NAMALWA (cell line): Measurements from ENCODE around the gene RMND5A.
A peak's percentile ranks its signal among the peaks of the same experiment; 100 is the strongest.
"Not testable (repeated sequence)": the region's sequence is repeated elsewhere in the genome, so short reads cannot be mapped to it uniquely, and the experiment has no call there.

ENCODE experiments used
- DNase-seq: peaks from one replicate; pipeline ENCODE4 v3.0.0-alpha.2; 2015; ENCODE audit warnings: low spot score

The RMND5A gene

GRCh38 chr2:86714579-86715173 lies 5.4 kb upstream of the RMND5A start:
- DNase-seq = not testable (repeated sequence)

- not testable (repeated sequence) for DNase-seq
Measured at GRCh38 chr2:86719263-86719636, 841 bp upstream of the RMND5A start.

GRCh38 chr2:86720540-86721320 lies 639 bp downstream of the RMND5A start:
- DNase-seq = peak; percentile 69

GRCh38 chr2:86725706-86726105 lies 5.6 kb downstream of the RMND5A start:
- DNase-seq = not testable (repeated sequence)

- DNase-seq = not testable (repeated sequence)
Measured at GRCh38 chr2:86732040-86732525, 12.0 kb downstream of the RMND5A start.

DNA sequence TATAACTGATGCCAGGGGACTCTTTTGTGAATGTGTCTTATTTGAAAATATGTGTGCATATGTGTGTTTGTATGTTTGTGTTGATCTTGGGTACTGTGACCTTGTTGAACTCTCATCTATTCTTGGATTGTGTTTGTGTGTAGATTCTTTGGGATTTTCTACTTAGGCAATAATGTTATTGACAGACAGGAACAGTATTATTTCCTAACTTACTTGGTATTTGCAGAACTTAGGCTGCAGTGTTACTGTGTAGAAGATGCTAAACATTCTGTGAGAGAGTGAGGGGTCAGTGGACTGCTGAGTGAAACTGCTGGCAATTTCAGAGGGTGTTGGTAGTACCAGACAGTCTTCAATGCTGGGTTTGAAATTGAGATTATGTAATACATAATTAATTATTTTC lies 12.7 kb downstream of the RMND5A start:
- not testable (repeated sequence) for DNase-seq

DNA sequence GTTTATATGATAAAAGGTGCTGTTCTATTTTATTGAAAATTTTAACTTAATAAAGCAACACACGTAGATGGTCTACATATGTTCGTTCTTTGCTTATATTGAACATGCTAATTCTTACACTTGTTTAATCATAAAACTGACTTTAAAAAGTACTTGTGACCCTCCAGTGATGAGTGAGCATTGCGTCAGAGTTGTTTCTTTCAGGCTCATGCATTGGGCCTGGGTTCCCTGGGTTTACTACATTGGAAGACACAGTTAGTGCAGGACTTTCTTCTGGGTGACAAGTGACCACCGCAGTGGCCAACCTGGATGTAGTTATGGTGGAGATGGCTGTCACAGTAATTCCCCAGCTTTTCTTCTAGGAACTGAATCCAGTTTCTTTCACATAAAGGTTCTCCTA lies 13.4 kb downstream of the RMND5A start:
- not testable (repeated sequence) for DNase-seq

DNA sequence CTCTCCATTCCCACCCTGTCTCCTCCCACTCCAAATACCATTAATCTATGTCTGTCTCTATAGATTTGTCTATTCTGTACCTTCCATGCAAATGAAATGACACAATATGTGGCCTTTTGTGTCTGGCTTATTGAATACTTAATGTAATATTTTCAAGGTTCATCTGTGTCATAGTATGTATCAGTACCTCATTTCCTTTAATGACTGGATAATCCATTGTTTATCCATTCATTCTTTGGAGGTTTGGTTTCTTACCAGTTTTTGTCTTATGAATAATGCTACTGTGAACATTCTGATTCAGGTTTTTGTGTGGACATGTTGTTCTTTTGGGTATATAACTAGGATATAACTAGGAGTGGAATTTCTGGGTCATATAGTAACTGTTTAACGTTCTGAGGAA lies 14.8 kb downstream of the RMND5A start:
- DNase-seq = not testable (repeated sequence)

GRCh38 chr2:86739485-86739884 lies 19.4 kb downstream of the RMND5A start:
- DNase-seq = not testable (repeated sequence)

DNA sequence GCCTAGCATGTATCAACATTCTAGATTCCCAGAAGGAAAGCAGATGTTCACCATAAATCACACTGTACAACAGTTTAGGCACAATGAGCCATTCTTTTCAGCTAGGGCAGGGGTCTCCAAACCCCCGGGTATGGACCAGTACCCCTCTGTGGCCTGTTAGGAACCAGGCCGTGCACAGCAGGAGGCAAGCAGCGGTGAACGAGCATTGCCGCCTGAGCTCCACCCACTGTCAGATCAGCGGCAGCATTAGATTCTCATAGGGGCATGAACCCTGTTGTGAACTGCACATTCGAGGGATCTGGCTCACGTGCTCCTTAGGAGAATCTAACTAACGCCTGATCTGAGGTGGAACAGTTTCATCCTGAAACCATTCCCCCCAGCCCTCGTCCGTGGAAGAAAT lies 19.8 kb downstream of the RMND5A start:
- DNase-seq = not testable (repeated sequence)

GRCh38 chr2:86741889-86742498 lies 21.9 kb downstream of the RMND5A start:
- not testable (repeated sequence) for DNase-seq

- no peak for DNase-seq
Measured at GRCh38 chr2:86744152-86744551, 24.1 kb downstream of the RMND5A start.

GRCh38 chr2:86746939-86747338 lies 26.8 kb downstream of the RMND5A start:
- DNase-seq = no peak

DNA sequence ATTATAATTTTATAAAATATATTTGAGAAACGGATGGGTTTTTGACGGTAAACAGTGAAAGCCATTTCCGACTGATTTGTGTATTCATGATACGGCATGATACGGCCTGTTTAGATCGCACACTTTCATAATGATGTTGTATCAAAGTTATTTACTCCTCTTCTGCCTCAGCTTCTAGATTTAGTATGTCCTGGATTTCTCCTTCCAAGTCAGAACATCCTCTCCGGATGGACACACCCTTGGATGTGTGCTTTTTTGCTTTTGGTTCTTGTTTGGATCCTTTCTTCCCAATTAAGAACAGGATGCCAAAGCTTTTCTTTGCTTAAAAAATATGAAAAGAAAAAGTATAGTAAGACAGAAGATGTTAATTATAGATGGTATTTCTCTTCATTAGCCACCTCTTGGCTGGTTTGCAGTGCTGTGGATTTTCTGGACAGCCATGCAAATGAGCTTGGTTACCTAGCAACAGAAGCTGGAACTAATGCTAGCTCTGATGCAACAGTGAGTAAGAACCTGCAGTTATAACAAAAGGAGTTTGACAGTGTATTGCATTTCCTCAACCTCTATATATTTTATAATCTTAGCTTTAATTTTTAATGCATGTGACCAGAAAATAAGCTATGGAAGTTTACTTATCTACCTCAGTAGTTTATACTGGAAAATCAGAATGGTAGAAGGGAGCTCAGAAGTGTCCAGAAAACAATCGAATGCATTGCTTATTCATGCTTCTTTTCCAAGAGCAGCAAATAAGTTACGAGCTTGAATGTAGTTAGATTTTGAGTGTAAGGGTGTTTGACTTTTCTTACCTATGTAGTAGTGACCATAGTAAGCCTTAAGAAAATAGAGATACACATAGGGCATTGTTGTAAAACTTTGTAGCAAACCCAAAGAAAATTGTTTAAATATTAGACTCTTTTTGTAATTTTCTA lies 27.9 kb downstream of the RMND5A start:
- peak; percentile 78 for DNase-seq

DNA sequence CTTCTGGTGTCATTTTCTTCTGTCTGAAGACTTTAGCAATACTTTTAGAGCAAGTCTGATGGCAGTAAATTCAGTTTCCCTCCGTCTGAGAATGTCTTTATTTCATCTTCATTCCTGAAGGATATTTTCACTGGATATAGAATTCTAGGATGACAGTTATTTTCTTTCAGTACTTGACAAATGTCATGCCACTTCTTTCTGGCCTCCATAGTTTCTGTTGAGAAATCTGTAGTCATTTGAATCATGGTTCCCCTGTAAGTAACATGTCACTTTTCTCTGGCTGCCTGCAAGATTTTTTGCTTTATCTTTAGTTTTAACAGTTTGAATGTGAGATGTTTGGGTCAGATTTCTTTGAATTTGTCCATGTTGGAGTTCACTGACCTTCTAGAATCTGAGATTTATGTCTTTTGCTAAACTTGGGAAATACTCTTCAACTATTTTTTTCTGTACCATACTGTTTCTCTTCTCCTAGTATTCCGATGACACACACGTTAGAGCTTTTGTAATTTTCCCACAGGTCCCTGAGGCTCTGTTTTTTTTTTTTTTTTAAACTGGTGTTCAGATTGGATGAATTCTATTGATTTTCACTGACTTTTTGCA lies 30.2 kb downstream of the RMND5A start:
- no peak for DNase-seq

GRCh38 chr2:86751778-86752177 lies 31.7 kb downstream of the RMND5A start:
- DNase-seq = no peak

GRCh38 chr2:86752934-86753333 lies 32.8 kb downstream of the RMND5A start:
- DNase-seq = no peak

GRCh38 chr2:86753606-86754005 lies 33.5 kb downstream of the RMND5A start:
- DNase-seq = no peak

DNA sequence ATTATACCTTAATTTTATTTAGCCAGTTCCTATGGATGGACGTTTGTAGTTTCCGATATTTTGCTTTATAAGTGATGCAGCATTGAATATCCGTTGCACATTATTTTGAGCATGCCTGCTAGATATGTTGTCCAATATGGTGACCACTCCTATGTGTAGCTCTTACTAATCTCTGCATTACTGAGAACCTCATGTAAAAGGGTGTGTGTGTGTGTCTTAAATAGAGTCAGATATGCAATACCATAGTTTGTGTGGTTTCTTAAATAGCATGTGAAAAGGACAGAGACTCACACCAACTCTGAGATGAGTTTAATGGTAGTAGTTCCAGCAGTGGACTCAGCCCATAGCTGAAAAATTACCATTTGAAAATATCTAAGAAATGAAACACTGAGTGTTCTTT lies 38.3 kb downstream of the RMND5A start:
- DNase-seq = no peak

GRCh38 chr2:86760371-86760770 lies 40.3 kb downstream of the RMND5A start:
- no peak for DNase-seq

- peak; percentile 73 for DNase-seq
Measured at GRCh38 chr2:86764661-86765309, 44.7 kb downstream of the RMND5A start.
